Trophoblast cell (in vitro differentiated cells and primary cell): Measurements from ENCODE around the gene KLF2.
"Not testable (repeated sequence)": the region's sequence is repeated elsewhere in the genome, so short reads cannot be mapped to it uniquely, and the experiment has no call there.

Source experiments
- DNase-seq, 2 donors: peaks; one replicate each; pipeline ENCODE4 v3.0.0-alpha.2; 2016
- H2AFZ ChIP-seq: 2 replicates; pipeline ENCODE4 v1.6.1; 2013; ENCODE audit warnings: low read length, moderate library complexity, mild to moderate bottlenecking; ENCODE audit not compliant: insufficient read depth, poor library complexity
- H2AK5ac ChIP-seq: 2 replicates; pipeline ENCODE4 v1.6.1; 2013; ENCODE audit warnings: mild to moderate bottlenecking, low read length
- H2BK120ac ChIP-seq: 2 replicates; pipeline ENCODE4 v1.6.1; 2013; ENCODE audit warnings: low read length, mild to moderate bottlenecking, moderate library complexity; ENCODE audit not compliant: insufficient read depth, poor library complexity
- H2BK12ac ChIP-seq: 2 replicates; pipeline ENCODE4 v1.6.1; 2013; ENCODE audit warnings: mild to moderate bottlenecking, low read length, moderate library complexity
- H2BK5ac ChIP-seq: 2 replicates; pipeline ENCODE4 v1.6.1; 2013; ENCODE audit warnings: low read length, low read depth, moderate library complexity, mild to moderate bottlenecking; ENCODE audit not compliant: poor library complexity
- H3K14ac ChIP-seq: 2 replicates; pipeline ENCODE4 v1.6.1; 2013; ENCODE audit warnings: mild to moderate bottlenecking, low read length
- H3K18ac ChIP-seq: 2 replicates; pipeline ENCODE4 v1.6.1; 2013; ENCODE audit warnings: mild to moderate bottlenecking, low read length
- H3K23ac ChIP-seq: 2 replicates; pipeline ENCODE4 v1.6.1; 2013; ENCODE audit warnings: low read length
- H3K27ac ChIP-seq: 2 replicates; pipeline ENCODE4 v1.5.1; 2013; ENCODE audit warnings: low read depth, mild to moderate bottlenecking, inconsistent platforms, low read length, moderate library complexity
- H3K27me3 ChIP-seq: 2 replicates; pipeline ENCODE4 v1.6.1; 2013; ENCODE audit warnings: inconsistent platforms, mild to moderate bottlenecking, low read length, moderate library complexity; ENCODE audit not compliant: insufficient read depth
- H3K36me3 ChIP-seq, 2 experiments: 1 replicate in 1 of 2; 2 replicates in 1 of 2; pipeline ENCODE4 v1.6.1; 2013; ENCODE audit warnings: low read length in 2 of 2, mild to moderate bottlenecking in 2 of 2, moderate library complexity in 1 of 2; ENCODE audit not compliant: insufficient read depth in 2 of 2, control insufficient read depth in 1 of 2
- H3K4ac ChIP-seq: 2 replicates; pipeline ENCODE4 v1.6.1; 2013; ENCODE audit warnings: low read depth, mild to moderate bottlenecking, low read length, moderate library complexity
- H3K4me1 ChIP-seq, 2 experiments: 1 replicate in 1 of 2; 2 replicates in 1 of 2; pipeline ENCODE4 v1.6.1; 2013; ENCODE audit warnings: low read length in 2 of 2, mild to moderate bottlenecking in 2 of 2, moderate library complexity in 1 of 2; ENCODE audit not compliant: insufficient read depth in 2 of 2, control insufficient read depth in 1 of 2
- H3K4me2 ChIP-seq: 2 replicates; pipeline ENCODE4 v1.6.1; 2013; ENCODE audit warnings: inconsistent platforms, mild to moderate bottlenecking, low read length, moderate library complexity
- H3K4me3 ChIP-seq: 2 replicates; pipeline ENCODE4 v1.5.1; 2013; ENCODE audit warnings: mild to moderate bottlenecking, low read depth, low read length, inconsistent platforms
- H3K79me1 ChIP-seq: one replicate; pipeline ENCODE4 v1.6.1; 2013; ENCODE audit warnings: low read length
- H3K79me2 ChIP-seq: 2 replicates; pipeline ENCODE4 v1.6.1; 2013; ENCODE audit warnings: low read length, mild to moderate bottlenecking; ENCODE audit not compliant: control insufficient read depth, insufficient read depth, poor library complexity
- H3K9ac ChIP-seq: 2 replicates; pipeline ENCODE4 v1.6.1; 2013; ENCODE audit warnings: mild to moderate bottlenecking, low read length
- H3K9me3 ChIP-seq: 2 replicates; pipeline ENCODE4 v1.6.1; 2013; ENCODE audit warnings: low read depth, mild to moderate bottlenecking, control low read depth, inconsistent platforms, low read length; ENCODE audit not compliant: insufficient read depth
- H4K12ac ChIP-seq: 2 replicates; pipeline ENCODE4 v1.6.1; 2013; ENCODE audit warnings: low read depth, mild to moderate bottlenecking, low read length, moderate library complexity
- H4K8ac ChIP-seq: 2 replicates; pipeline ENCODE4 v1.6.1; 2013; ENCODE audit warnings: low read depth, mild to moderate bottlenecking, low read length, moderate library complexity
- H4K91ac ChIP-seq: one replicate; pipeline ENCODE4 v1.6.1; 2013; ENCODE audit warnings: low read depth, mild to moderate bottlenecking, low read length, moderate library complexity
- WGBS: extraction: QIAGEN DNeasy Blood & Tissue Kit; methylation state at CpG from one replicate; pipeline ENCODE4 v1.1.7; 2013; ENCODE audit warnings: missing lambda C conversion rate; ENCODE audit not compliant: insufficient read length, insufficient coverage; ENCODE audit errors: extremely low coverage; 5-methylcytosine and 5-hydroxymethylcytosine counted together

Gene KLF2

GRCh38 chr19:16303755-16304154, 20.9 kb upstream of the KLF2 start:
- H3K14ac ChIP-seq, result no peak overlapping the region
- peak overlapping the region; percentile 53 for H3K9ac ChIP-seq
- H4K91ac ChIP-seq, result no peak overlapping the region
- no peaks in the 10 kb centered on the region for H3K4me1 ChIP-seq
- no peak overlapping the region for H2AK5ac ChIP-seq
- H3K4me2 ChIP-seq, result no peak overlapping the region
- H2AFZ ChIP-seq, result no peak overlapping the region
- no peak overlapping the region for H3K18ac ChIP-seq
- H3K79me2 ChIP-seq, result no peaks in the 10 kb centered on the region
- H2BK5ac ChIP-seq, result no peak overlapping the region
- H4K12ac ChIP-seq, result no peak overlapping the region
- no peaks in the 10 kb centered on the region for H3K9me3 ChIP-seq
- H3K4me3 ChIP-seq, result no peak overlapping the region
- H3K36me3 ChIP-seq, result no peaks in the 10 kb centered on the region
- no peak overlapping the region for H2BK120ac ChIP-seq
- no peak overlapping the region for H3K4ac ChIP-seq
- no peaks in the 10 kb centered on the region for H3K79me1 ChIP-seq
- H3K23ac ChIP-seq, result no peak overlapping the region
- DNase-seq, result no peak
- no peak overlapping the region for H2BK12ac ChIP-seq
- no peak overlapping the region for H3K27ac ChIP-seq
- H3K27me3 ChIP-seq, result no peaks in the 10 kb centered on the region
- H4K8ac ChIP-seq, result no peak overlapping the region
- no CpG with 5 or more reads among the region's 3 CpGs for WGBS

GRCh38 chr19:16304511-16304910, 20.1 kb upstream of the KLF2 start:
- not testable (repeated sequence) for H3K27ac ChIP-seq, H3K9me3 ChIP-seq, H3K9ac ChIP-seq, H2BK5ac ChIP-seq, H3K4me3 ChIP-seq, H3K79me2 ChIP-seq, H3K36me3 ChIP-seq, H3K14ac ChIP-seq, H4K8ac ChIP-seq, H3K4me2 ChIP-seq, H3K27me3 ChIP-seq, H4K12ac ChIP-seq, H3K4ac ChIP-seq, H2BK12ac ChIP-seq, H4K91ac ChIP-seq, H3K23ac ChIP-seq, H2AK5ac ChIP-seq, H3K18ac ChIP-seq, H2AFZ ChIP-seq, H2BK120ac ChIP-seq, DNase-seq, H3K79me1 ChIP-seq, H3K4me1 ChIP-seq
- no CpG with 5 or more reads among the region's 2 CpGs for WGBS

GRCh38 chr19:16305060-16305459, 19.6 kb upstream of the KLF2 start:
- H3K9me3 ChIP-seq, H2AK5ac ChIP-seq, H2BK120ac ChIP-seq, H3K36me3 ChIP-seq, H3K4me1 ChIP-seq, H3K4me3 ChIP-seq, H3K9ac ChIP-seq, H4K12ac ChIP-seq, DNase-seq, H4K91ac ChIP-seq, H3K27me3 ChIP-seq, H3K18ac ChIP-seq, H2AFZ ChIP-seq, H4K8ac ChIP-seq, H3K4ac ChIP-seq, H3K23ac ChIP-seq, H3K27ac ChIP-seq, H2BK5ac ChIP-seq, H2BK12ac ChIP-seq, H3K79me2 ChIP-seq, H3K14ac ChIP-seq, H3K79me1 ChIP-seq, H3K4me2 ChIP-seq: not testable (repeated sequence)
- WGBS, result no CpG with 5 or more reads among the region's 6 CpGs

GRCh38 chr19:16306728-16307402, 17.8 kb upstream of the KLF2 start:
- H3K4me2 ChIP-seq, result no peak overlapping the region
- no peak overlapping the region for H3K4me3 ChIP-seq
- no peak overlapping the region for H3K4ac ChIP-seq
- no peak overlapping the region for H3K27ac ChIP-seq
- no peak overlapping the region for H2BK120ac ChIP-seq
- H2AK5ac ChIP-seq, result no peak overlapping the region
- H3K27me3 ChIP-seq, result no peaks in the 10 kb centered on the region
- H2BK5ac ChIP-seq, result no peak overlapping the region
- H3K79me2 ChIP-seq, result no peaks in the 10 kb centered on the region
- H4K91ac ChIP-seq, result no peak overlapping the region
- H2BK12ac ChIP-seq, result no peak overlapping the region
- DNase-seq, result no peak
- H3K79me1 ChIP-seq, result no peaks in the 10 kb centered on the region
- no peak overlapping the region for H4K12ac ChIP-seq
- no CpG with 5 or more reads among the region's 21 CpGs for WGBS
- H2AFZ ChIP-seq, result peak overlapping the region; percentile 15
- H3K18ac ChIP-seq, result no peak overlapping the region
- H3K9me3 ChIP-seq, result no peaks in the 10 kb centered on the region
- no peak overlapping the region for H3K14ac ChIP-seq
- no peaks in the 10 kb centered on the region for H3K4me1 ChIP-seq
- H3K23ac ChIP-seq, result no peak overlapping the region
- no peak overlapping the region for H4K8ac ChIP-seq
- H3K9ac ChIP-seq, result no peak overlapping the region
- H3K36me3 ChIP-seq, result no peaks in the 10 kb centered on the region
